Measurements from ENCODE around the gene SLC2A4.
"Not testable (repeated sequence)": the region's sequence is repeated elsewhere in the genome, so short reads cannot be mapped to it uniquely, and the experiment has no call there.

Gene SLC2A4

DNA sequence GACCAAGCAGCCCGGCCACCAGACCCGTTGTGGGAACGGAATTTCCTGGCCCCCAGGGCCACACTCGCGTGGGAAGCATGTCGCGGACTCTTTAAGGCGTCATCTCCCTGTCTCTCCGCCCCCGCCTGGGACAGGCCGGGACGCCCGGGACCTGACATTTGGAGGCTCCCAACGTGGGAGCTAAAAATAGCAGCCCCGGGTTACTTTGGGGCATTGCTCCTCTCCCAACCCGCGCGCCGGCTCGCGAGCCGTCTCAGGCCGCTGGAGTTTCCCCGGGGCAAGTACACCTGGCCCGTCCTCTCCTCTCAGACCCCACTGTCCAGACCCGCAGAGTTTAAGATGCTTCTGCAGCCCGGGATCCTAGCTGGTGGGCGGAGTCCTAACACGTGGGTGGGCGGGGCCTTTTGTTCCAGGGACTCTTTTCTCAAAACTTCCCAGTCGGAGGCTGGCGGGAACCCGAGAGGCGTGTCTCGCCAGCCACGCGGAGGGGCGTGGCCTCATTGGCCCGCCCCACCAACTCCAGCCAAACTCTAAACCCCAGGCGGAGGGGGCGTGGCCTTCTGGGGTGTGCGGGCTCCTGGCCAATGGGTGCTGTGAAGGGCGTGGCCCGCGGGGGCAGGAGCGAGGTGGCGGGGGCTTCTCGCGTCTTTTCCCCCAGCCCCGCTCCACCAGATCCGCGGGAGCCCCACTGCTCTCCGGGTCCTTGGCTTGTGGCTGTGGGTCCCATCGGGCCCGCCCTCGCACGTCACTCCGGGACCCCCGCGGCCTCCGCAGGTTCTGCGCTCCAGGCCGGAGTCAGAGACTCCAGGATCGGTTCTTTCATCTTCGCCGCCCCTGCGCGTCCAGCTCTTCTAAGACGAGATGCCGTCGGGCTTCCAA is at the start of gene SLC2A4:
Gene SLC2A4, plus strand, starts transcription at position 645 of the 879 bp plus-strand sequence. Its CDS starts 217 bp downstream, at position 862.
- DNase-seq (ENCODE audit: low spot score) = peak; percentile 89

DNA sequence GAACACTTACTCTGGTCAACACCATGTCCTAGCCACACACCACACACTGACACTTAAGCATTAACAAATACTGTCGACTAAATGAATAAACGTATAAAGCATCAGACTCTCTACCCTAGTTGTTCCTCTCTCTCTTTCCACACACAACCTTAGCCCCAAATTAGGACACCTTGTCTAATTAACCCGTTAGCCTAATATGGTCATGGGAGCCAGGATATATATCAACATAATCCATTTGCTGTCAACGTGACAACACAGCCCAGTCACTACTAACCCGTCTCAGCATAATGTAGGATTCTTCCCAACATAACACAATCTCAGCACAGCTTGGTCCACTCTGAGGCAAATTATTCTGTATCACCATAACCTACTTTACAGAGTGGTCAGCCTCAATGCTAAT is 49.4 kb upstream of the SLC2A4 start:
- DNase-seq (ENCODE audit: low spot score) = no peak

DNA sequence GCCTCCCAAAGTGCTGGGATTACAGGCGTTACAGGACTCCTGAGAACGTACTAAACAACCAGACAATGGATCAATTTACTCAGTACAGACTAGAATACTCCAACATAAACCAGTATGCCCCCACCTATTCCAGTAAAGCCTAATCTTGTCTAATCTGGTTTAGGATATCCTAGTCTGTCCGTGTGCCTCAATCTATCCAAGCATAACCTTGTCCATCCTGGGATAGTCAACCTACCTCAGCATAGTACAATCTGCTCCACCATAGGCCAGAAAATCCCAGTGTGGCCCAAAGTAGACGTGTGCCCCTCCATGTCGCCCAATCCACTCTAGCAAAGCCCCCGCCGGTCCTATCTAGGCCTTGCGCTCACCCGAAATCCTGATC is 47.8 kb upstream of the SLC2A4 start:
- DNase-seq (ENCODE audit: low spot score) = no peak

DNA sequence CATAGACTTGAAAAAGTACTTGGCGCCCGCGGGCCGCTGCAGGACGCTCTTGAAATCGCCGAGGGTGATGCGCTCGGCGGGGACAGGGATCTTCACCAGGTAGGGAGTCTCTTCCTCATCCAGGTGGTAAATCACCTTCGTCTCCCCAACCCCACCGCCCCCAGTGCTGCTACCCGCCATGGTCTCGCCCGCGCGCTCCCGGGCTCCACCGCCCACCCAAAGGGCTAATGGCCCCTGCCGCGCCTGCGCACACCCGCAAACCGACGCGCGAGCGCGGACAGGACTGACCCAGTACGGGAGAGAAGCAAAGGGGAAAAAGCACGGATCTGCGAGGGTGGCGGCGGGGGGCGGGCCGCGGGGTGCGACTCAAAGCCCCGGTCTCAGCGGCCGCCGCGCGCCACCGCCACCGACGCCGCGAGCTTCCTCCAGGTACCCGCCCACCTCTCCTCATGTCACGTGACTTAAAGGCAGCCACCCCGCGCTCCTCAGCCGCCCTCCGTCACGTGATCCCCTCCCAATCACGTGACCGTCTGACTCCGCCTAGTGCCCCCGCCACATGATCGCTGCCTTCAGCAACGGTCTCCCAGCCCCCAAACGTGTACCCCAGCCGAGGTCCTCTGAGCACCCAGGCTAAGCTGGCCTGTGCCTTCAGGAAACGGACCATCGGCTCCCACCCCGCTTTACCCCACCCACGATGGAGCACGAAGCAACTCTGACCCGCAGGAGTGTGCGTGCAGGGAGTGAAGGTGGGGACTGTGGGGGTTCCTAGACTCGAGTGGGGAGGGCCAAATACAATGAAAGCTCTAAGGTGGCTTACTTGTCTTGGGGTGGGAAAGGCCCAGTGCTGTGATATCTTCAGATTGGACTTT is 47.2 kb upstream of the SLC2A4 start, which contains the start of gene DVL2:
Gene DVL2, minus strand, starts transcription at position 435 of the 869 bp plus-strand sequence. Its CDS starts 255 bp downstream, at position 180.
- DNase-seq (ENCODE audit: low spot score) = peak; percentile 96

DNA sequence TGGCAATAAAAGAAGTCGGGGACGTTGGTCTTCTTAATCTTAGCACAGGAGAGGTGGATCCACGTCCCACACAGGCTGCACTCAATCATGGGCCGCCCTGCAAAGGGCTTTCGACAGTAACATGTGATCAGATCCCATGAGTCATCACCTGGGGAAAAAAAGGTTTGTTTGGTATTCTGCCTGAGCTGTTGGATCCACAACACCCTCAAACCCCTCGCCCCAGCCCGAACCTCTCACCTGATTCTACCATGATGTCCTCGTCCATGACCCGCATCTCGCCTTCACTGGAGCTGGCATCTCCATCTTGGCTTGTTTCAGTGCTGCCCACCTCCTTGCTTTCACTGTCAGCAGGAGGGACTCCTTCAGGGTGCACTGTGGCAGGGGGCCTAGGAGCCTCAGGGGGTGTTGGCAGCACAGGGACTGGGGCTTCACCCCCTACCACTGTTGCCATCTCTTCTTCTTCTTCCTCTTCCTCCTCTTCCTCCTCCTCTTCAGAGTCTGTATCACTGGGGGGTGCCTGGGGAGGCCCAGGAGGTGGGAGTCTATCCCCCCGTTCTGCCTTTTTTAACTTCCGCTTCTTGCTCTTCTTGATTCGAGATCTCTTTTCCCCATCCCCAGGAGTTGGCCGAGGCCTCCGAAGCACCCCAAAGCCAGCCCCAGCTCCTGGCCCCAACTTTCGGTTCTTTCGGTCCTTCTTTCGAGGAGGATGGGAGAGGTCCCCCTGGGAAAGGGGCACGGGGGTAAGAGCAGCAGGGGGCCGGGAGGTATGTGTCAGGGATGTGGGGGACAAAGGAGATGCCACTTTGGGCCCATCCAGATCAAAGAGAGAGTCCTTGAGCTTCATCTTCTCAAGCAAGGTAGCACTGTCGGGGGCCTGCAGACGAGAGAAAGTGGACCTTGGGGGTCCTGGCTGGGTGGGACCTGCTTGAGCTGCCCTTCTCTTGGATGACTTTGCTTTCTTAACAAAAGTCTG is 45.5 kb upstream of the SLC2A4 start:
- DNase-seq (ENCODE audit: low spot score) = no peak

DNA sequence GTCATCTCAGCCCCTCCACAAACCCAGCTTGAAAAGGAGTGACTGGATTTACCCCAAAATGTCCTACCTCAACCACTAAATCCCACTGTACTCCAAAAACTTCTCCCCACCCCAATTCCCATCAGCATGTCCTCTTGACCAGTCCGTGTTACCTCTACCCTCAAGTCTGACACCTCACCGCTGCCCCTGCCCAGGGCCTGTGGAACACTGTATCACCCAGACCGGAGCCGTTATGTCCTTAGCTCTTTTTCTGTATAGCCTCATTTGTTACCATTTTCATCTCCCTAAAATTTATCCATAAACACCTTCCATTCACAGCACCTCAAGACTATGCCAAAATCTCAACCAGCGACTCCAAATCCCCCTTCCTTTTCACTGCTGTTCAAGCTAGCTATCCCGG is 44.7 kb upstream of the SLC2A4 start:
- DNase-seq (ENCODE audit: low spot score) = no peak

DNA sequence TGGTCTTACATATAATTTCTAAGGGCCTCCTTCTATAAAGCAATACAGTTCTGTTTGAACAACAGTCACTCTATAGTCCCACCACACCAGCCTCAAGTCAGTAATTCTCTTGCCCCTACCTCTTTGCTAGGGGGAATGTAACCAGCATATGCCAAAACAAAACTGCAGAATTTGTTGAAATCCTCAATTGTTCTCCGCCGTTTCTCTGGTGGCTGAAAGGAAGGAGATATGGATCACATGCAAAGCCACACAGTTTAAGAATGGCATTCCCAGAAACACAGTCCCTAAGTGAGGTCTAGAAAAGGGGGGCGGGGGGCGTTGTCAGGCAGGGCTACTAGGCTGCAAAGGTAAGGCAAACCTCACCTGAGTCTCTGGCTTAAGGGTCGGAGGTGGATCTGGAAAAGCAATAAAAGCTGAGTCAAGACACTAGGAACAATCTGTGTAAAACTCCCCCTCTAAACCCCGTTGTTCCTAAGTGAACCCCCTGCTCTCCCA is 44.2 kb upstream of the SLC2A4 start:
- no peak for DNase-seq (ENCODE audit: low spot score)

DNA sequence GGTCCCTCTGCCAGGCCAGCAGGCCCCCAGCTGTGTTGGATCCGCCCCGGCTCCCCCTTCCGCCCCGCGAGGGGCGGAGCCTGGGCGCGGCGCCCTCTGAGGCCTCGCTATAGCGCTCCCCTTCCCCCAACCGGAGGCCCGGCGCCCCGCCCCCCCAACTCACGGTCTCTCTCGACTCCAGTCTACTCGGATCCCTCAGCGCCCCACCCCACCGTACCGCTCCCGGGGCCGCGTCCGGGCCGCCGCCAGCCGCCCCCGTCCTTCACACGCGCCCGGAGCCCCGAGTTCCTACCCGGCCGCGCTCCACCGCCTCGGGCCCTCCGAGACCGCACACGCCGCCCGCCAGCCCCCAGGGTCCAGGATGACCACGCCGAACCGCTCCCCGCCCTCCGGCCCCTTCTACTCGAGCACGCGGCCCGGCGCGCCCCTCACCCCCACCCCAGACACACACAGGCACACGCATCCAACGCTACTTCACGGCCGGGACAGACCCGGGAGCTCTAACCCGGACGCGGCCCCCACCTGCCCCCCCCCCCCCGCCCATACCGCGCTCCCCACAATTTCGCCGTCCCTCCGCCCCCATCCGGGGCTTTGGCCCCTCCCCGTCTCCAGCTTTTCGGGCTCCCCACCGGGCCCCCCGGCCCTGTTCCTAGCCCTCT is 43.6 kb upstream of the SLC2A4 start:
- peak; percentile 85 for DNase-seq (ENCODE audit: low spot score)

DNA sequence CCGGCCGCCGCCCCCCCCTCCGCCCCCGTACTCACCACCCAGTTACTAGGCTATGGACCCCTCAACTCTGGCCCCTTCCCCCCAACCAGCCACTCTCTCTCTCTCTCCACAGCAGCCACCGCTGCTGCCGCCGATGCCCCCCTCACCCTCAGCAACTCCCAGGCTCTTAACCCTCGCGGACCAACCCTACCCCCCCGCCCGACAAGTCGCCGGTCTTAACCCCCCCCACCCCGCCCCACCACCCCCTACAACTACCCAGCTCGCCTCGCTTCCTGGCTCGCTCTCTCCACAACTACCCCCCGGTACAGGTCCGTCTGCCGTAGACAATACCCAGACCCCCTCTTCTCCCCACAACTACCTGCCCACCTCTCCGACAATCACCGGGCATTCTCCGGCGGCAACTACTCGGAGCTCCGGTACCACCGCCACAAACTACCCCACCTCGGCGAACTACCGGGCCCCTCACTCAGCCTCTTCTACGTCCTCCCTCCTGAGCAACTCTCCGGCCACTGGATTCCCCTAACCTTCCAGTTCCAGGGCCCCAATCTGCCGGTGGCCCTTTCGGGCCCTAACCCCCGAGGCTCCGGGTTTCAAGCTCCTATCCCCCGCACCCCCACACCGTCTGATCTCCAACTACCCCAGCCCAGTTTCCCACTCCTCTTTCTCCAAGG is 43.0 kb upstream of the SLC2A4 start:
- no peak for DNase-seq (ENCODE audit: low spot score)

DNA sequence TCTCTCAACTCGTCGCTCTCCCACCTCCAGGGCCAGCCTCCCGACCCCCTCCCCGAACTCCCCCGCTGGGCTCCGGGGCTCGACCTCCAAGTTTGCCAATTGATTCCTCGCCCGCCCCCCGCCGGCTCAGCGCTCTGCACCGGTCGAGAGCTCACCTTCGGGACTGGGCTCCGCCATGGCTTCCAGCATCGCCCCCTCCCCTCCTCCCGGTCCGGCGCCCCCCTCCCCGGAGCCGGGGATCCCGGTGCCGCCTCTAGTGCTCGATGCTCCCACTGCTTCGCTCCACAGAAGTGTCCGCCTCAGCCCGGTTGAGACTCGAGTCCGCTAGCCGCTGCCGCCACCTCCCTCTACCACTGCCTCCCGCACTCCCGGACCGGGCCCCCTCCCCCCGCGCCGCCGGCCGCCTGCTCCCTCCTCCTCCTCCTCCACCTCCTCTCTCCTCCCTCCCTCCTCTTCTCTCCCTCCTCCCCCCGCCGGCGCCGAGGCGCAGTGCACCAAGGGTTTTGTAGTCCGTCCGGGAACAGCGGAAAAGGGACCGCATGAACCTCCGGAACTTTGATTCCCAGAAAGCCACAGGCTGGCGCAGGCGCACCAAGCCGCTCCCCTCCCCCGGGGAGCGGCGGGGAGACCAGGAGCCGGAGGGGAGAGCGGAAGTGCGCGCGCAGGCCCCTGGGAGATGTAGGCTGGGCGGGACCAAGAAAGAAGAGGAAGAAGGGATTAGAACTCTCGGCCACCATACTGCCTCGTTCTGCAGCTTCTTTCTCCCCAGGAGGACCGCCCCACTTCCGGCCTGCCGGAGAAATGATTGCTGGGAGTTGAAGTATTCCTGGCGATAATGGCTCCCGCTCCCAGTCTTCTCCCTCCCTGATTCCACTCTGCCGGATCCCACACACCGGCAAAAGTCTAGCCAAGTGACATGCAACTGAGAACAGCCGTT is 42.2 kb upstream of the SLC2A4 start, which contains the start of gene PHF23:
Gene PHF23, minus strand, starts transcription at position 367 of the 937 bp plus-strand sequence. Its CDS starts 178 bp downstream, at position 189.
- DNase-seq (ENCODE audit: low spot score) = peak; percentile 99

DNA sequence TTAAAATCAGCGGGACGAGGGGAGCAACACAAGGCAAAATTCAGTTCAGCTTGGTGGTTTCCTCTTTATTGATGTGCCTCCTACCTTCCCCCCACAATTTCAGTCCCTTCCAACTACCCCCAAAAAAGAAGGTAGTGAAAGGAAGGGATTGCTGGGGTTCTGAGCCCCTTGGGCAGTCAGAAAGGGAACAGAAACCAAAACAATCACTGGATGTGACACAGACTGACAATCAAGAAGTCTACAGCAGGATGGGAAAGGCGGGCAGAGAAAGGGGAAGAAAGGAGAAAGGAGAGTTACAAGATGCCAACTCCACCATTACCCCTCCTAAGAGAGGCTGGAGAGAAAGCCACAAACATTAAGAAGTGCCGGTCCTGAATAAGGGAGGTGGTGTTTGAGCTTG is 41.1 kb upstream of the SLC2A4 start:
- DNase-seq (ENCODE audit: low spot score) = no peak

DNA sequence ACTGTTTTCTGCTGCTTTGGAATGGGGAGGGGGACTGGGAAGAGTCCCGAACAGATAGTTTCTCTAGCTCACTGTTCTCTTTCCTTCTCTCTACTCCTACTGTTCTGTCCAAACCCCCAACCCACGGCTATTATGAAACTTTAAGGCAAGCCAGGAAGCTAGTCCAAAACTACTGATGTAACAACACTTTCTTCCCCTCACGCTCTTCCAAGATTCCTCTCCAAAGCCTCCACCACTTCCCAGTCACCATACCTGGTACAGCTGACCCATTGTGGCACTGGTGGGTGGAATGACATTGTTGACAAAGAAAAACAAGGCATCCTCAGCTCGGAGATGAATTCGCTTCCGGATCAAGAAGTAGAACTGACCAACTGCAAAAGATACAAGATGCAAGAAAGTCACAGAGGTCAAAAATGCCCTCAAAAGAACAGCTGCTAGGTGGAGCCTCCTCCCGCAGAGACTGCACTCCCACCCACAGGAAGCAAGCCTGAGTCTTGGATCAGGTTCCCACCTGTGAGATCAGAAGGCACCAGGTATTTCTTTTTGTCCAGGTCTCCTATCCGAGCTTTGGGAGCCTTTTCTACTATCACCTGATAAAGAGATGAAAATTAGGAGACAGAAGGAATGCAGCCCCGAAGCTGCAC is 40.3 kb upstream of the SLC2A4 start:
- no peak for DNase-seq (ENCODE audit: low spot score)

DNA sequence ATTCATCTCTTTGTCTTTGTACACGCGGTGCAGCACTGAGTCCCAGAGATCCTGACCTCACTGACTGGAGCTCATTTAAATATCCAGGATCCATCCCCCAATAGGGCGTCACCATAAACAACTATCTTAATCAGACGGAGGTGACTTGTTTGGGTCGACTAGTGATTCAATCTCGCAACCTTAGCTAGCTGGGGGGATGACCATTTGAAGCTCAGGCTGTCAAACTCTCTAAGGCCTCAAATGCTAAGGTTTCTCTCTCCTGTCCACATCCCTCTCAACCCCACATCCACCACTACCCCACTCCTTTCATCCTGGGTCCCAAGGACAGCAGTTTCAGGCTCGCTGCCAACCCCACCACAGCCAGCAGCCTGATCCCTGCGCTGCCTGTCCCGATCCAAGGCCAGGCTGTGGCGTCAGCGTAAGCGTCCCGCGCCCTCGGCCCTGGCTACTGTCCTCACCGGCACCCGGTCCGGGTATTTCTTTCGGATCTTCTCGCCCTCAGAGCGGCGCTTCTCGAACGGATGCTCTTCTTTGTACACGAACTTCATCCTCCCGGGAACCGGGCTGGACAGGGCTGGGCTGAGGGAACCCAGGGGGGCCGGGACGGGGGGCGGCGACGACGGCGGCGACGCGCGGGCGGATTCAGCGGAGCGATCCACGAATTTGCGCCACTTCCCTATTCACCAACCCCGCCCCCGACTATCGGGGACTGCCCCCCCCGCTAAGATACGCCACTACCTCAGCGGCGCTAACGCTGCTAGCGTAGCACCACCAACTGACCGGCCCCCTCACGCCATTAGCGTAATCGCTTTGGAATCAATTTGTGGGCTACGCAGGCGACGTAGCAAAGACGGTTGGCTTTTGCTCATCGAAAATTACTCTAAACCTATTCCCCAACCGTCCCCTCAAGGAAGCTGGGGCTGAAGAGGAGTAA is 39.5 kb upstream of the SLC2A4 start, which contains the start of gene GABARAP:
Gene GABARAP, minus strand, starts transcription at position 667 of the 934 bp plus-strand sequence. Its CDS starts 119 bp downstream, at position 548.
- peak; percentile 92 for DNase-seq (ENCODE audit: low spot score)

DNA sequence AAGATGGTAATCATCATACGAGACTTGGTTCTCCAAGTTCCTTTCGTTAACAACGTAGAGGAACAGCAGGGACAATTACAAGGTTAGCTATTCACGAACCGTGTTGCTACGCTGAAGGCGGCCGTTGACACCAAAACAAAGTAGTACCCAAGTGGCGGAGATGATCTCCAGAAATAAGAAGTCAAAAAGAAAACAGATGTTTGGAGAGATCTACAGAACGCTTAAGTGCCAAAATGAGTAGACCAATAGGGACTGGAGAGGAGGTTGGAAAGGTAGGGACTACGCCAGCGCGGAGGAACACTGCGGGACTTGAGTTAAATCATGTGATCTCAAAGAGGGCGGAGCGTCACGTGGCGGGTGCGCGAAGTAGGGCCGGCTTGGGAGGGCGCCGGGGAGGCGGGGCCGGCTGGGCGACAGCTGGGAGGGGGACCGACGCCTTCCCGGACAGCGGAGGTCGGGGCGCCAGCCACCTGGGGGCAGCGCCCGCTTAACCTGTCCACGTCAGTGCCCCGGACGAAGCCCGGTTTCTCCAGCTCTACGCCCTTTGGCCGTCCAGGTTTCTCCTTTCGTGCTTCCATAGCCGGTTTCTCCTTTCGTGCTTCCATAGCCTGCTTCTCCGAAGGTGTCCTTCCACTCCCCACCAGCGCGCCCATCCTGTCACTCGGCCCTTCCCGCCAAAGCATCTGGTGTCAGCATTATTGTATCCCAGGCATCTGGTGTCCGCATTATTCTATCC is 38.6 kb upstream of the SLC2A4 start:
- peak; percentile 89 for DNase-seq (ENCODE audit: low spot score)

DNA sequence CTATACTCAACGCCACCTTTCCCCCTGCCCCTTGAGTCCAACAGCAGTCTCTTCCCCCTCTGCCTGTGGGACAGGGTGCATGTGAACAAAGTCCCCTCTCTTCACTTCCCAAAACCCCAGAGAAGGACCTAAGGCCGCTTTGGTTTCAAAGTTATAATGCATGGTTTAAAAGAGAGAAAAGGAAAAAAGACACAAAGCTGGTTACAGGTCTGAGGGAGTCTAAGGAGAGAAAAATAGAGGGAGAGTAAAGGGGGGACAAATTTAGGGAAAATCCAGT is 38.1 kb upstream of the SLC2A4 start:
- DNase-seq (ENCODE audit: low spot score) = no peak

DNA sequence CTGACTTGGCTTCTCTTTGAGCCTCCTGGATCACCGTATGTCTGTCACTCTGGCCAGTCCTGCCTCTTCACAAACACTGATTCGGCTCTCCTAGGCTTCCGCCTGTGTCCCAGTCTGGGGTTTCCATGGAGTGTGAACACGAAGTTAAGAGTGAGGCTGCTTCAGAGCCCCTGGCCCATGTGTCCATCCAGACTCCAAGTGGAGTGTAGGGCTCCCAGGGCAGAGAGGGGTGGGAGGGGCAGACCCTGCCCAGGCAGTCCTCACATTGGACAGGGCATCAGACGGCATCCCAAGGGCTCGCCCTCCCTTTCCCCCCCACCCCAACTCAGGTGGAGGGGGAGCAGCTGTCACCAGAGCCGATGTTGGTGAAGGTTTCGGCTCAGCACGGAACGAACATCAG is 37.7 kb upstream of the SLC2A4 start:
- DNase-seq (ENCODE audit: low spot score) = not testable (repeated sequence)

DNA sequence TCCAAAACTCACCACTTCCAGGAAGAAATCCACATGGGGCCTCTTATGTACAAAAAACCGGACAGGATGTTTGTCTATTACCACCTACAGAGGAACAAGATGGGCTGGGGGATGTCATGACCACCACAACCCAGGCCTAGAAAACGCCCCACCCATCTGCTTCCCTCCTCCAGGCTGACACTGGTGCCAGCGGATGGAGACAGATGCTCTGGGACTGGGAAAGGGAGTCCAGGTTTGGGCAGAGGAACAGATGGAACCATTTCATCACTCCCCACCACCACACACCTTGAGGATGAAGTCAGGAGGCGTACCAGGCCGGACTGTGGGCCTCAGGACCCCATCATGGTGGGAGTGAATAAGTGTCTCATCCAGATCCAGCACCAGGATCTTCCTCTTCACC is 34.7 kb upstream of the SLC2A4 start:
- no peak for DNase-seq (ENCODE audit: low spot score)

Data from activated CD4-positive, alpha-beta T cell treated with anti-CD3 and anti-CD28 coated beads, Interleukin-2, Interleukin-4, amounts not matched to agents 100 ng/mL and 50 ng/mL, durations not matched to agents 16 hours and 8 hours (primary cell).